Glomerular endothelial cell (primary cell): ENCODE results near the gene GPR161. TPM values are rescaled to one million over a fixed set of nuclear protein-coding genes. Genes with fewer than 3 reads are reported as not detected.

Source experiments
- DNase-seq: peaks from one replicate; pipeline ENCODE4 v3.0.0-alpha.2; 2011; ENCODE audit warnings: low read depth, low spot score; ENCODE audit errors: extremely low read depth
- total RNA-seq: library from RNA; depleted of rRNA; stranded (reverse); fragments of >200 nt; gene quantifications from 2 replicates; pipeline ENCODE4 v1.2.3, GENCODE V29; 2015

Gene GPR161
- total RNA-seq, 1 donor from 2014 or later: 24.2 TPM

- DNase-seq: peak; percentile 56
These were observed 23.9 kb downstream of the GPR161 start for GRCh38 chr1:168112673-168113305.

GRCh38 chr1:168110896-168111545 lies 25.7 kb downstream of the GPR161 start:
- no peak for DNase-seq

- no peak for DNase-seq
These were observed 30.5 kb downstream of the GPR161 start for GRCh38 chr1:168106274-168106673.

GRCh38 chr1:168105846-168106245 lies 30.9 kb downstream of the GPR161 start:
- DNase-seq: no peak

GRCh38 chr1:168104535-168104934 lies 32.2 kb downstream of the GPR161 start:
- no peak for DNase-seq

GRCh38 chr1:168102487-168102886 lies 34.2 kb downstream of the GPR161 start:
- no peak for DNase-seq

GRCh38 chr1:168101336-168101735 lies 35.4 kb downstream of the GPR161 start:
- DNase-seq: no peak

GRCh38 chr1:168100315-168101002 lies 36.3 kb downstream of the GPR161 start:
- DNase-seq: no peak

- DNase-seq: no peak
These were observed 37.4 kb downstream of the GPR161 start for GRCh38 chr1:168099337-168099801.

GRCh38 chr1:168098534-168099320 lies 38.0 kb downstream of the GPR161 start:
- DNase-seq: no peak

GRCh38 chr1:168097921-168098528 lies 38.7 kb downstream of the GPR161 start:
- DNase-seq: no peak

- no peak for DNase-seq
These were observed 40.2 kb downstream of the GPR161 start for GRCh38 chr1:168096296-168097165.

GRCh38 chr1:168095476-168095875 lies 41.3 kb downstream of the GPR161 start:
- no peak for DNase-seq

GRCh38 chr1:168093616-168094015 lies 43.1 kb downstream of the GPR161 start:
- no peak for DNase-seq

- no peak for DNase-seq
These were observed 44.0 kb downstream of the GPR161 start for GRCh38 chr1:168092566-168093355.

- no peak for DNase-seq
These were observed 44.8 kb downstream of the GPR161 start for GRCh38 chr1:168091720-168092550.

- no peak for DNase-seq
These were observed 45.7 kb downstream of the GPR161 start for GRCh38 chr1:168091063-168091462.

- DNase-seq: no peak
These were observed 46.3 kb downstream of the GPR161 start for GRCh38 chr1:168090395-168090794.
